Measurements from ENCODE around the gene RERE. TPM values are rescaled to one million over a fixed set of nuclear protein-coding genes. Genes with fewer than 3 reads are reported as not detected.
"Not testable (repeated sequence)": the region's sequence is repeated elsewhere in the genome, so short reads cannot be mapped to it uniquely, and the experiment has no call there.

The RERE gene
- total and polyA plus RNA-seq, 2 experiments from 2014 or later = 39.8 to 62.8 TPM

GRCh38 chr1:8790987-8791386, 26.5 kb downstream of the RERE start:
- no peaks in the 10 kb centered on the region for H3K4me1 ChIP-seq (ENCODE audit: insufficient read depth)
- H3K9me2 ChIP-seq (replicated peaks; ENCODE audit: insufficient read depth) = no peaks in the 10 kb centered on the region
- H3K27ac ChIP-seq = no peak overlapping the region
- peaks cover 97% of the 10 kb centered on the region for H3K79me2 ChIP-seq
- no peaks in the 10 kb centered on the region for H3K36me3 ChIP-seq (replicated peaks; ENCODE audit: insufficient read depth, low read depth)
- TF ChIP-seq EZH2 (IDR thresholded peaks at IDR 0.05; ENCODE audit: borderline replicate concordance) = no peak
- H3K4me2 ChIP-seq = no peak overlapping the region
- no peak for DNase-seq (ENCODE audit: low spot score)
- no peaks in the 10 kb centered on the region for H3K9me3 ChIP-seq (ENCODE audit: low read depth)
- no peak overlapping the region for H3K4me3 ChIP-seq
- no peak overlapping the region for H2AFZ ChIP-seq
- no peaks in the 10 kb centered on the region for H3K27me3 ChIP-seq
- WGBS (ENCODE audit: low lambda C conversion rate, missing lambda C conversion rate) = 82% methylated on average over 1 of the region's 1 CpG
- H4K20me1 ChIP-seq (ENCODE audit: insufficient read depth, poor library complexity, severe bottlenecking) = peaks cover under 1% of the 10 kb centered on the region

- peaks cover 97% of the 10 kb centered on the region for H3K79me2 ChIP-seq
- H3K4me2 ChIP-seq = no peak overlapping the region
- no peaks in the 10 kb centered on the region for H3K27me3 ChIP-seq
- H3K27ac ChIP-seq = no peak overlapping the region
- no peaks in the 10 kb centered on the region for H3K36me3 ChIP-seq (replicated peaks; ENCODE audit: insufficient read depth, low read depth)
- no peaks in the 10 kb centered on the region for H4K20me1 ChIP-seq (ENCODE audit: insufficient read depth, poor library complexity, severe bottlenecking)
- WGBS (ENCODE audit: low lambda C conversion rate, missing lambda C conversion rate) = 82% methylated on average over 6 of the region's 6 CpGs
- H3K4me1 ChIP-seq (ENCODE audit: insufficient read depth) = no peaks in the 10 kb centered on the region
- no peak overlapping the region for H3K4me3 ChIP-seq
- H3K9me3 ChIP-seq (ENCODE audit: low read depth) = no peaks in the 10 kb centered on the region
- no peak overlapping the region for H2AFZ ChIP-seq
- no peaks in the 10 kb centered on the region for H3K9me2 ChIP-seq (replicated peaks; ENCODE audit: insufficient read depth)
- no peak for DNase-seq (ENCODE audit: low spot score)
- no peak for TF ChIP-seq EZH2 (IDR thresholded peaks at IDR 0.05; ENCODE audit: borderline replicate concordance)
- no peak for TF ChIP-seq CTCF (IDR thresholded peaks at IDR 0.05; ENCODE audit: poor library complexity)
- no peak for TF ChIP-seq EZH2phosphoT487 (IDR thresholded peaks at IDR 0.05; ENCODE audit: low read depth, severe bottlenecking, unreplicated experiment)
These were observed 27.0 kb downstream of the RERE start for GRCh38 chr1:8790478-8790877.

- WGBS (ENCODE audit: low lambda C conversion rate, missing lambda C conversion rate) = 57% methylated on average over 11 of the region's 11 CpGs
- no peak overlapping the region for H2AFZ ChIP-seq
- peak overlapping the region; percentile 42 for H3K4me2 ChIP-seq
- H4K20me1 ChIP-seq (ENCODE audit: insufficient read depth, poor library complexity, severe bottlenecking) = no peaks in the 10 kb centered on the region
- H3K27ac ChIP-seq = peak overlapping the region; percentile 67
- peaks cover 97% of the 10 kb centered on the region for H3K79me2 ChIP-seq
- no peaks in the 10 kb centered on the region for H3K27me3 ChIP-seq
- peak; percentile 20 for DNase-seq (ENCODE audit: low spot score)
- H3K4me3 ChIP-seq = no peak overlapping the region
- H3K9me2 ChIP-seq (replicated peaks; ENCODE audit: insufficient read depth) = no peaks in the 10 kb centered on the region
- no peaks in the 10 kb centered on the region for H3K36me3 ChIP-seq (replicated peaks; ENCODE audit: insufficient read depth, low read depth)
- TF ChIP-seq EZH2 (IDR thresholded peaks at IDR 0.05; ENCODE audit: borderline replicate concordance) = no peak
- TF ChIP-seq EZH2phosphoT487 (IDR thresholded peaks at IDR 0.05; ENCODE audit: low read depth, severe bottlenecking, unreplicated experiment) = no peak
- no peak for TF ChIP-seq CTCF (IDR thresholded peaks at IDR 0.05; ENCODE audit: poor library complexity)
- H3K4me1 ChIP-seq (ENCODE audit: insufficient read depth) = no peaks in the 10 kb centered on the region
- H3K9me3 ChIP-seq (ENCODE audit: low read depth) = no peaks in the 10 kb centered on the region
These were observed 27.9 kb downstream of the RERE start for GRCh38 chr1:8789314-8790214.

GRCh38 chr1:8787218-8787617, 30.2 kb downstream of the RERE start:
- H3K4me2 ChIP-seq = no peak overlapping the region
- no peak overlapping the region for H2AFZ ChIP-seq
- no peak for DNase-seq (ENCODE audit: low spot score)
- H3K79me2 ChIP-seq = peaks cover 96% of the 10 kb centered on the region
- H3K36me3 ChIP-seq (replicated peaks; ENCODE audit: insufficient read depth, low read depth) = no peaks in the 10 kb centered on the region
- H3K9me3 ChIP-seq (ENCODE audit: low read depth) = no peaks in the 10 kb centered on the region
- no peaks in the 10 kb centered on the region for H3K4me1 ChIP-seq (ENCODE audit: insufficient read depth)
- 86% methylated on average over 3 of the region's 3 CpGs for WGBS (ENCODE audit: low lambda C conversion rate, missing lambda C conversion rate)
- H3K27ac ChIP-seq = no peak overlapping the region
- H3K4me3 ChIP-seq = no peak overlapping the region
- H3K9me2 ChIP-seq (replicated peaks; ENCODE audit: insufficient read depth) = no peaks in the 10 kb centered on the region
- H4K20me1 ChIP-seq (ENCODE audit: insufficient read depth, poor library complexity, severe bottlenecking) = no peaks in the 10 kb centered on the region
- H3K27me3 ChIP-seq = no peaks in the 10 kb centered on the region
- TF ChIP-seq CTCF (IDR thresholded peaks at IDR 0.05; ENCODE audit: poor library complexity) = no peak
- TF ChIP-seq EZH2 (IDR thresholded peaks at IDR 0.05; ENCODE audit: borderline replicate concordance) = no peak
- TF ChIP-seq EZH2phosphoT487 (IDR thresholded peaks at IDR 0.05; ENCODE audit: low read depth, severe bottlenecking, unreplicated experiment) = no peak

GRCh38 chr1:8786204-8786603, 31.2 kb downstream of the RERE start:
- not testable (repeated sequence) for H3K4me1 ChIP-seq (ENCODE audit: insufficient read depth); H3K27me3 ChIP-seq; H4K20me1 ChIP-seq (ENCODE audit: insufficient read depth, poor library complexity, severe bottlenecking); H3K4me2 ChIP-seq; H3K36me3 ChIP-seq (replicated peaks; ENCODE audit: insufficient read depth, low read depth); H3K27ac ChIP-seq; DNase-seq (ENCODE audit: low spot score); H3K9me2 ChIP-seq (replicated peaks; ENCODE audit: insufficient read depth); H3K4me3 ChIP-seq; H3K9me3 ChIP-seq (ENCODE audit: low read depth); H2AFZ ChIP-seq
- H3K79me2 ChIP-seq = peaks cover 95% of the 10 kb centered on the region
- WGBS (ENCODE audit: low lambda C conversion rate, missing lambda C conversion rate) = 95% methylated on average over 4 of the region's 4 CpGs

Measured in hepatocyte (in vitro differentiated cells).